Keratinocyte (primary cell): Measurements from ENCODE around the gene PEAK3. TPM values are rescaled to one million over a fixed set of nuclear protein-coding genes. Genes with fewer than 3 reads are reported as not detected.
A peak's percentile ranks its signal among the peaks of the same experiment; 100 is the strongest.

Experiments
- DNase-seq: peaks from one replicate; pipeline ENCODE4 v3.0.0-alpha.2; 2011; ENCODE audit warnings: low read depth, missing footprints, low spot score
- FAIRE-seq: peaks from 2 replicates; lab custom pipeline; 2011; peaks lifted over from hg19 to GRCh38; lab: Jason Lieb, UNC
- H2AFZ ChIP-seq: 2 replicates; pipeline ENCODE4 v1.6.0; 2012; ENCODE audit warnings: low read length, control low read depth, inconsistent platforms; ENCODE audit not compliant: control insufficient read depth
- H3K27ac ChIP-seq: 2 replicates; pipeline ENCODE4 v1.5.1; 2011; ENCODE audit warnings: low read length; ENCODE audit not compliant: control insufficient read depth, insufficient read depth
- H3K27me3 ChIP-seq: 3 replicates; pipeline ENCODE4 v1.6.0; 2011; ENCODE audit warnings: low read length; ENCODE audit not compliant: control insufficient read depth, insufficient read depth; ENCODE audit errors: extremely low read depth
- H3K36me3 ChIP-seq, 2 experiments: 2 replicates in 1 of 2; 3 replicates in 1 of 2; pipeline ENCODE4 v1.5.1; 2011; ENCODE audit warnings: low read length in 2 of 2, mild to moderate bottlenecking in 1 of 2; ENCODE audit not compliant: control insufficient read depth in 2 of 2, insufficient read depth in 2 of 2; ENCODE audit errors: extremely low read depth in 1 of 2
- H3K4me1 ChIP-seq: 3 replicates; pipeline ENCODE4 v1.5.1; 2011; ENCODE audit warnings: low read length; ENCODE audit not compliant: control insufficient read depth, insufficient read depth; ENCODE audit errors: extremely low read depth
- H3K4me2 ChIP-seq: 3 replicates; pipeline ENCODE4 v1.6.0; 2011; ENCODE audit warnings: low read depth, low read length; ENCODE audit not compliant: control insufficient read depth, insufficient read depth; ENCODE audit errors: extremely low read depth
- H3K4me3 ChIP-seq, 3 experiments: fragments of 200-600 bp in 1 of 3; sonication (generic) in 1 of 3; 2 replicates in 2 of 3; 3 replicates in 1 of 3; pipeline ENCODE4 v1.5.1; 2011 to 2016; ENCODE audit warnings: low read length in 3 of 3, mild to moderate bottlenecking in 3 of 3, control low read depth in 2 of 3, inconsistent platforms in 1 of 3, low read depth in 1 of 3, mixed read lengths in 1 of 3, mixed run types in 1 of 3, moderate library complexity in 1 of 3; ENCODE audit not compliant: control insufficient read depth in 2 of 3, insufficient read depth in 2 of 3; ENCODE audit errors: extremely low read depth in 1 of 3
- H3K79me2 ChIP-seq: 2 replicates; pipeline ENCODE4 v1.6.0; 2012; ENCODE audit warnings: low read length; ENCODE audit not compliant: control insufficient read depth, insufficient read depth
- H3K9ac ChIP-seq: 3 replicates; pipeline ENCODE4 v1.6.0; 2011; ENCODE audit warnings: low read length; ENCODE audit not compliant: control insufficient read depth, insufficient read depth; ENCODE audit errors: extremely low read depth
- H3K9me1 ChIP-seq: 3 replicates; pipeline ENCODE4 v1.6.0; 2011; ENCODE audit warnings: low read length; ENCODE audit not compliant: control insufficient read depth, insufficient read depth; ENCODE audit errors: extremely low read depth
- H3K9me3 ChIP-seq: 2 replicates; pipeline ENCODE4 v1.5.1; 2012; ENCODE audit warnings: low read depth, low read length; ENCODE audit not compliant: control insufficient read depth
- H4K20me1 ChIP-seq: 3 replicates; pipeline ENCODE4 v1.6.0; 2011; ENCODE audit warnings: low read length; ENCODE audit not compliant: control insufficient read depth, insufficient read depth; ENCODE audit errors: extremely low read depth
- CTCF ChIP-seq, 3 experiments: IDR thresholded peaks in 1 of 3; conservative IDR thresholded peaks in 1 of 3; optimal IDR thresholded peaks in 1 of 3; 2 replicates in 2 of 3; 3 replicates in 1 of 3; pipeline versions ENCODE3 to v1.5.1; 2011; ENCODE audit warnings: low read length in 3 of 3, mild to moderate bottlenecking in 3 of 3, moderate library complexity in 2 of 3, control low read depth in 1 of 3, inconsistent platforms in 1 of 3; ENCODE audit not compliant: insufficient read depth in 2 of 3; ENCODE audit errors: extremely low read depth in 1 of 3
- EZH2 ChIP-seq: IDR thresholded peaks from one replicate; pipeline ENCODE4 v1.6.1; 2012; ENCODE audit warnings: inconsistent platforms, mild to moderate bottlenecking, low read length, moderate library complexity
- dilution Hi-C: fragments of 300-500 bp; cut with MboI; formaldehyde crosslinking; loops from one replicate; pipeline ENCODE4 v1.7.0; 2020; ENCODE audit warnings: low sequenced_read_pairs; ENCODE audit not compliant: extremely low pct_ligation_motif_present
- polyA plus RNA-seq, 5 experiments: library from polyadenylated mRNA; depleted of rRNA in 3 of 5; stranded (reverse) in 3 of 5; stranded (forward) in 1 of 5; unstranded in 1 of 5; fragments of >200 nt; gene quantifications; 1 replicate in 1 of 5; 2 replicates in 3 of 5; 3 replicates in 1 of 5; pipeline versions ENCODE4 v1.2.1 to v1.2.3, GENCODE V29; 2011 to 2012; ENCODE audit warnings: missing spikeins in 2 of 5, low read depth in 1 of 5, low replicate concordance in 1 of 5

The PEAK3 gene
- polyA plus RNA-seq, 1 donor (not counting 4 experiments of a cell fraction or from before 2014, with no cell fraction given) = not detected

- H3K79me2 ChIP-seq = peaks cover 79% of the 10 kb centered on the region
- no peak for DNase-seq
- peak overlapping the region; percentile 73 for H3K4me2 ChIP-seq
- no peak for TF ChIP-seq CTCF (optimal IDR thresholded peaks at IDR 0.05 in 1 of 3, IDR thresholded peaks at IDR 0.05 in 1 of 3, conservative IDR thresholded peaks at IDR 0.05 in 1 of 3; ENCODE audit: extremely low read depth in 1 of 3, insufficient read depth in 2 of 3, low read length in 3 of 3)
- TF ChIP-seq EZH2 = no peak
- peak overlapping the region; percentile 54 for H3K9ac ChIP-seq
- H3K9me3 ChIP-seq = no peaks in the 10 kb centered on the region
- H3K27ac ChIP-seq = peak overlapping the region; percentile 28
- no peak for FAIRE-seq
- H2AFZ ChIP-seq = no peak overlapping the region
- peaks cover 27 to 30% of the 10 kb centered on the region in 2 experiments for H3K36me3 ChIP-seq
- peak overlapping the region; percentile 2 to 52 (median 26) for H3K4me3 ChIP-seq
- peaks cover 38% of the 10 kb centered on the region for H4K20me1 ChIP-seq
- dilution Hi-C loops = no loop called here
- no peaks in the 10 kb centered on the region for H3K27me3 ChIP-seq
- H3K4me1 ChIP-seq = peaks cover 41% of the 10 kb centered on the region
- H3K9me1 ChIP-seq = peaks cover 7% of the 10 kb centered on the region
These were observed 40.9 kb downstream of the PEAK3 start for GRCh38 chr19:2240881-2241760.

- H4K20me1 ChIP-seq = peaks cover 38% of the 10 kb centered on the region
- peak overlapping the region in 2 of 3 experiments; percentile 31 to 33 for H3K4me3 ChIP-seq
- peak overlapping the region; percentile 9 for H3K9ac ChIP-seq
- no peak overlapping the region for H3K27ac ChIP-seq
- peaks cover 43% of the 10 kb centered on the region for H3K4me1 ChIP-seq
- peaks cover 7% of the 10 kb centered on the region for H3K9me1 ChIP-seq
- H2AFZ ChIP-seq = no peak overlapping the region
- dilution Hi-C loops = no loop called here
- FAIRE-seq (no peak), DNase-seq (no peak)
- H3K9me3 ChIP-seq = no peaks in the 10 kb centered on the region
- TF ChIP-seq EZH2 (no peak), CTCF (optimal IDR thresholded peaks at IDR 0.05 in 1 of 3, IDR thresholded peaks at IDR 0.05 in 1 of 3, conservative IDR thresholded peaks at IDR 0.05 in 1 of 3; ENCODE audit: extremely low read depth in 1 of 3, insufficient read depth in 2 of 3, low read length in 3 of 3) (no peak)
- peak overlapping the region; percentile 95 for H3K4me2 ChIP-seq
- peaks cover 87% of the 10 kb centered on the region for H3K79me2 ChIP-seq
- H3K36me3 ChIP-seq = peaks cover 17 to 24% of the 10 kb centered on the region in 2 experiments
- H3K27me3 ChIP-seq = no peaks in the 10 kb centered on the region
These were observed 41.9 kb downstream of the PEAK3 start for GRCh38 chr19:2239771-2240770.
